Neural cell (in vitro differentiated cells): Measurements from ENCODE around the gene LYZ. TPM values are rescaled to one million over a fixed set of nuclear protein-coding genes. Genes with fewer than 3 reads are reported as not detected.

ENCODE experiments used
- H2AFZ ChIP-seq: fragments of 200-600, 300-800 bp; sonication (generic), shearing (Covaris generic); 2 replicates; pipeline ENCODE4 v1.6.0; 2014; ENCODE audit warnings: low read depth, mild to moderate bottlenecking, antibody characterized with exemption, low read length, moderate library complexity
- H3F3A ChIP-seq: fragments of 200-600 bp; shearing (Covaris generic); 2 replicates; pipeline ENCODE4 v1.6.1; 2016; ENCODE audit warnings: mild to moderate bottlenecking, moderate library complexity, mixed read lengths, antibody characterized with exemption, low read length; ENCODE audit not compliant: insufficient read depth, poor library complexity, severe bottlenecking
- H3K27ac ChIP-seq: fragments of 200-600, 300-800 bp; sonication (generic), shearing (Covaris generic); 2 replicates; pipeline ENCODE4 v1.5.1; 2014; ENCODE audit warnings: mild to moderate bottlenecking, low read length, moderate library complexity
- H3K27me3 ChIP-seq: fragments of 300-800, 200-600 bp; sonication (generic), shearing (Covaris generic); 2 replicates; pipeline ENCODE4 v1.6.0; 2014; ENCODE audit warnings: mild to moderate bottlenecking, low read depth, low read length, moderate library complexity; ENCODE audit not compliant: insufficient read depth
- H3K36me3 ChIP-seq: fragments of 300-800, 200-600 bp; sonication (generic), shearing (Covaris generic); 2 replicates; pipeline ENCODE4 v1.5.1; 2014; ENCODE audit warnings: mild to moderate bottlenecking, antibody characterized with exemption, low read length, moderate library complexity; ENCODE audit not compliant: insufficient read depth
- H3K4me2 ChIP-seq: fragments of 300-800, 200-600 bp; sonication (generic), shearing (Covaris generic); 2 replicates; pipeline ENCODE4 v1.6.0; 2014; ENCODE audit warnings: mild to moderate bottlenecking, low read length
- H3K4me3 ChIP-seq: fragments of 300-800, 200-600 bp; sonication (generic), shearing (Covaris generic); 2 replicates; pipeline ENCODE4 v1.5.1; 2014; ENCODE audit warnings: mild to moderate bottlenecking, low read length, moderate library complexity
- H3K79me2 ChIP-seq: fragments of 200-600 bp; shearing (Covaris generic); replicated peaks from 2 replicates; pipeline ENCODE4 v1.6.0; 2014; ENCODE audit warnings: mild to moderate bottlenecking, low read length, moderate library complexity; ENCODE audit not compliant: insufficient read depth
- H3K9ac ChIP-seq: fragments of 300-800, 200-600 bp; sonication (generic), shearing (Covaris generic); 2 replicates; pipeline ENCODE4 v1.6.1; 2016; ENCODE audit warnings: mild to moderate bottlenecking, low read length, mixed read lengths
- H3K9me2 ChIP-seq: fragments of 200-600 bp; shearing (Covaris generic); 2 replicates; pipeline ENCODE4 v1.6.1; 2016; ENCODE audit warnings: mild to moderate bottlenecking, low read length, mixed read lengths; ENCODE audit not compliant: insufficient read depth
- H3K9me3 ChIP-seq: fragments of 200-600, 300-800 bp; sonication (generic), shearing (Covaris generic); 2 replicates; pipeline ENCODE4 v1.6.1; 2016; ENCODE audit warnings: mild to moderate bottlenecking, mixed run types, low read length, moderate library complexity, mixed read lengths
- H4K20me1 ChIP-seq: fragments of 200-600 bp; shearing (Covaris generic); 2 replicates; pipeline ENCODE4 v1.6.1; 2016; ENCODE audit warnings: mild to moderate bottlenecking, mixed run types; ENCODE audit not compliant: insufficient read depth
- EP300 ChIP-seq: fragments of 450-650 bp; conservative IDR thresholded peaks from 2 replicates; pipeline ENCODE4 v1.6.1; 2014; ENCODE audit warnings: antibody characterized with exemption, mild to moderate bottlenecking, moderate library complexity; ENCODE audit not compliant: poor library complexity, severe bottlenecking
- EZH2 ChIP-seq: fragments of 200-600, 300-800 bp; shearing (Covaris generic), sonication (generic); IDR thresholded peaks from 2 replicates; pipeline ENCODE4 v1.6.1; 2014; ENCODE audit warnings: antibody characterized with exemption, low read length, borderline replicate concordance, mild to moderate bottlenecking; ENCODE audit not compliant: insufficient read depth, poor library complexity, severe bottlenecking
- MXI1 ChIP-seq: fragments of 450-650 bp; conservative IDR thresholded peaks from 2 replicates; pipeline ENCODE4 v1.6.1; 2014; ENCODE audit warnings: antibody characterized with exemption, mild to moderate bottlenecking; ENCODE audit not compliant: poor library complexity, severe bottlenecking
- POLR2AphosphoS5 ChIP-seq: IDR thresholded peaks from 2 replicates; pipeline ENCODE4 v1.6.1; 2012
- RAD21 ChIP-seq: fragments of 450-650 bp; conservative IDR thresholded peaks from 2 replicates; pipeline ENCODE4 v1.6.1; 2014; ENCODE audit warnings: antibody characterized with exemption, mild to moderate bottlenecking, moderate library complexity
- SMC3 ChIP-seq: fragments of 450-650 bp; conservative IDR thresholded peaks from 2 replicates; pipeline ENCODE4 v1.6.1; 2014; ENCODE audit warnings: antibody characterized with exemption, mild to moderate bottlenecking, moderate library complexity; ENCODE audit not compliant: poor library complexity
- TAF1 ChIP-seq: IDR thresholded peaks from 2 replicates; pipeline ENCODE4 v1.6.1; 2012; ENCODE audit warnings: low read depth
- polyA plus RNA-seq: library from polyadenylated mRNA; depleted of rRNA; stranded (reverse); fragments of >200 nt; gene quantifications from 2 replicates; pipeline ENCODE4 v1.2.3, GENCODE V29; 2014
- TF ChIP-seq, protein P1 (sequence below): fragments of 450-650 bp; IDR thresholded peaks from 2 replicates; pipeline ENCODE4 v1.5.1; 2014; ENCODE audit warnings: antibody characterized with exemption, mild to moderate bottlenecking, moderate library complexity; ENCODE audit not compliant: poor library complexity, severe bottlenecking
- TF ChIP-seq, protein P2 (sequence below): IDR thresholded peaks from 2 replicates; pipeline ENCODE4 v1.6.1; 2012; ENCODE audit warnings: borderline replicate concordance

LYZ gene
- polyA plus RNA-seq, 1 donor from 2014 or later, result 0.20 TPM

- TF ChIP-seq SMC3 (no peak), POLR2AphosphoS5 (no peak), RAD21 (no peak), EP300 (no peak), MXI1 (no peak), EZH2 (no peak), TAF1 (no peak)
- TF ChIP-seq, protein P1, sequence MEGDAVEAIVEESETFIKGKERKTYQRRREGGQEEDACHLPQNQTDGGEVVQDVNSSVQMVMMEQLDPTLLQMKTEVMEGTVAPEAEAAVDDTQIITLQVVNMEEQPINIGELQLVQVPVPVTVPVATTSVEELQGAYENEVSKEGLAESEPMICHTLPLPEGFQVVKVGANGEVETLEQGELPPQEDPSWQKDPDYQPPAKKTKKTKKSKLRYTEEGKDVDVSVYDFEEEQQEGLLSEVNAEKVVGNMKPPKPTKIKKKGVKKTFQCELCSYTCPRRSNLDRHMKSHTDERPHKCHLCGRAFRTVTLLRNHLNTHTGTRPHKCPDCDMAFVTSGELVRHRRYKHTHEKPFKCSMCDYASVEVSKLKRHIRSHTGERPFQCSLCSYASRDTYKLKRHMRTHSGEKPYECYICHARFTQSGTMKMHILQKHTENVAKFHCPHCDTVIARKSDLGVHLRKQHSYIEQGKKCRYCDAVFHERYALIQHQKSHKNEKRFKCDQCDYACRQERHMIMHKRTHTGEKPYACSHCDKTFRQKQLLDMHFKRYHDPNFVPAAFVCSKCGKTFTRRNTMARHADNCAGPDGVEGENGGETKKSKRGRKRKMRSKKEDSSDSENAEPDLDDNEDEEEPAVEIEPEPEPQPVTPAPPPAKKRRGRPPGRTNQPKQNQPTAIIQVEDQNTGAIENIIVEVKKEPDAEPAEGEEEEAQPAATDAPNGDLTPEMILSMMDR, result no peak
- TF ChIP-seq, protein P2, sequence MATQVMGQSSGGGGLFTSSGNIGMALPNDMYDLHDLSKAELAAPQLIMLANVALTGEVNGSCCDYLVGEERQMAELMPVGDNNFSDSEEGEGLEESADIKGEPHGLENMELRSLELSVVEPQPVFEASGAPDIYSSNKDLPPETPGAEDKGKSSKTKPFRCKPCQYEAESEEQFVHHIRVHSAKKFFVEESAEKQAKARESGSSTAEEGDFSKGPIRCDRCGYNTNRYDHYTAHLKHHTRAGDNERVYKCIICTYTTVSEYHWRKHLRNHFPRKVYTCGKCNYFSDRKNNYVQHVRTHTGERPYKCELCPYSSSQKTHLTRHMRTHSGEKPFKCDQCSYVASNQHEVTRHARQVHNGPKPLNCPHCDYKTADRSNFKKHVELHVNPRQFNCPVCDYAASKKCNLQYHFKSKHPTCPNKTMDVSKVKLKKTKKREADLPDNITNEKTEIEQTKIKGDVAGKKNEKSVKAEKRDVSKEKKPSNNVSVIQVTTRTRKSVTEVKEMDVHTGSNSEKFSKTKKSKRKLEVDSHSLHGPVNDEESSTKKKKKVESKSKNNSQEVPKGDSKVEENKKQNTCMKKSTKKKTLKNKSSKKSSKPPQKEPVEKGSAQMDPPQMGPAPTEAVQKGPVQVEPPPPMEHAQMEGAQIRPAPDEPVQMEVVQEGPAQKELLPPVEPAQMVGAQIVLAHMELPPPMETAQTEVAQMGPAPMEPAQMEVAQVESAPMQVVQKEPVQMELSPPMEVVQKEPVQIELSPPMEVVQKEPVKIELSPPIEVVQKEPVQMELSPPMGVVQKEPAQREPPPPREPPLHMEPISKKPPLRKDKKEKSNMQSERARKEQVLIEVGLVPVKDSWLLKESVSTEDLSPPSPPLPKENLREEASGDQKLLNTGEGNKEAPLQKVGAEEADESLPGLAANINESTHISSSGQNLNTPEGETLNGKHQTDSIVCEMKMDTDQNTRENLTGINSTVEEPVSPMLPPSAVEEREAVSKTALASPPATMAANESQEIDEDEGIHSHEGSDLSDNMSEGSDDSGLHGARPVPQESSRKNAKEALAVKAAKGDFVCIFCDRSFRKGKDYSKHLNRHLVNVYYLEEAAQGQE, result no peak
- no peak overlapping the region for H3K9ac ChIP-seq
- H3K9me2 ChIP-seq, result no peaks in the 10 kb centered on the region
- H3F3A ChIP-seq, result no peaks in the 10 kb centered on the region
- H3K4me2 ChIP-seq, result no peak overlapping the region
- H3K36me3 ChIP-seq, result no peaks in the 10 kb centered on the region
- no peaks in the 10 kb centered on the region for H4K20me1 ChIP-seq
- H3K9me3 ChIP-seq, result no peaks in the 10 kb centered on the region
- no peak overlapping the region for H3K4me3 ChIP-seq
- H3K27me3 ChIP-seq, result no peaks in the 10 kb centered on the region
- H3K79me2 ChIP-seq, result no peaks in the 10 kb centered on the region
- H3K27ac ChIP-seq, result no peak overlapping the region
- H2AFZ ChIP-seq, result no peak overlapping the region
Observed at GRCh38 chr12:69392179-69392928, 44.2 kb downstream of the LYZ start.

- Histone ChIP-seq H3K27ac (no peak overlapping the region), H3K9ac (no peak overlapping the region), H3K9me3 (no peaks in the 10 kb centered on the region), H3K4me3 (no peak overlapping the region), H2AFZ (no peak overlapping the region), H3F3A (no peaks in the 10 kb centered on the region), H3K4me2 (no peak overlapping the region), H3K9me2 (no peaks in the 10 kb centered on the region), H3K36me3 (no peaks in the 10 kb centered on the region), H3K27me3 (no peaks in the 10 kb centered on the region), H3K79me2 (no peaks in the 10 kb centered on the region), H4K20me1 (no peaks in the 10 kb centered on the region)
- TF ChIP-seq TAF1 (no peak), SMC3 (no peak), EZH2 (no peak)
- TF ChIP-seq, protein P1, result no peak
Observed at GRCh38 chr12:69396041-69396440, 47.9 kb downstream of the LYZ start.
